ENCODE measurements around the gene GATAD2A.
"Not testable (repeated sequence)": the region's sequence is repeated elsewhere in the genome, so short reads cannot be mapped to it uniquely, and the experiment has no call there.

GATAD2A gene

DNA sequence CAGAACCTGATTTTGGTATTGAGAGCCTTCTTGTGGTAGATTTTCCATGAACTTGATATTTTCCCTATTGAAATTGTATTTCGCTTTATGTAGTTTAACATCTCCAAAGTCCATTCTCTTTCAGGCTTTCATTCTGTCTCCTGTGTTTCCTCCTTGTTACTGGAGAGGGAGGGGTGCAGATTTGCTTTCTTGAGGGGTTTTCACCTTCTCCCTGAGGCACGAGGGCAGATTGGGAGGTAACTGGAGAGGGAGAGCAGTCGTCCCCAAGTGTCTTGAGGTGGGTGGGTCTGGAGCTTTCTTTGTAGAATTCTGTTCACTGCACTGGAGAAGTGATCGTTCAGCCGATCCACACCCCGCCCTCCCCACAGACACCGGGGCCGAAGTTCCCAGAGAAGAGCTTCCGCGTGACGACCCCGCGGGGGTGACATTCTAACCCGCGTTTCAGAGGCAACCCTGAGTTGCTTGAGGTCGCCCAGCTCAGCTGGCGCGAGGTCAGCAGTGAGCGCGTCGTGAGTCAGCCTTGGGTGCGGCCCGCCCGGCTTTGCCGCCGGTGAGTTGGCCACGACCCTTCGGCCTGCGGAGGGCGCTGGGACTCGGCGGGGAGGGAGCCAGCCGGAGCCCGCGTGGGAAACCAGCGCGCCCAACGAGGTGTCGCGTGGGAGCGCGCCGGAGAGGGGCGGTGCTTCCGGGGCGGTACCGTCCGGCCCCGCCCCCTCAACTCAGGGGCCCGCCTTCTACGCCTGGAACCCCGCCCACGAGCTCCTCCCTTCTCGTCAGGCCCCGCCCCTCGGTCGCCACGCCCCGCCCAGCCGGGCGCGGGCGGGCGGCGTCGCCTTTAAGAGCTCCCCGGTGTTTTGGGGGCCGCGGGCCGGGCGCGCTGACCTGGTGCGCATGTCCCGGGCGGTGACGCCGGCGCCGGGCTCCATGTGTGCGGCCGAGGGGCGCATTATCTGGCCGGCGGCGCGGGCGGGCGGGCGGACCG, at the start of gene GATAD2A:
TSS of gene GATAD2A (plus strand) at position 797 of the 982 bp plus-strand sequence. CDS start 59,671 bp downstream, outside the sequence.
- DNase-seq, result peak; percentile 96

GRCh38 chr19:19356500-19356899, 49.0 kb upstream of the GATAD2A start:
- DNase-seq, result no peak

DNA sequence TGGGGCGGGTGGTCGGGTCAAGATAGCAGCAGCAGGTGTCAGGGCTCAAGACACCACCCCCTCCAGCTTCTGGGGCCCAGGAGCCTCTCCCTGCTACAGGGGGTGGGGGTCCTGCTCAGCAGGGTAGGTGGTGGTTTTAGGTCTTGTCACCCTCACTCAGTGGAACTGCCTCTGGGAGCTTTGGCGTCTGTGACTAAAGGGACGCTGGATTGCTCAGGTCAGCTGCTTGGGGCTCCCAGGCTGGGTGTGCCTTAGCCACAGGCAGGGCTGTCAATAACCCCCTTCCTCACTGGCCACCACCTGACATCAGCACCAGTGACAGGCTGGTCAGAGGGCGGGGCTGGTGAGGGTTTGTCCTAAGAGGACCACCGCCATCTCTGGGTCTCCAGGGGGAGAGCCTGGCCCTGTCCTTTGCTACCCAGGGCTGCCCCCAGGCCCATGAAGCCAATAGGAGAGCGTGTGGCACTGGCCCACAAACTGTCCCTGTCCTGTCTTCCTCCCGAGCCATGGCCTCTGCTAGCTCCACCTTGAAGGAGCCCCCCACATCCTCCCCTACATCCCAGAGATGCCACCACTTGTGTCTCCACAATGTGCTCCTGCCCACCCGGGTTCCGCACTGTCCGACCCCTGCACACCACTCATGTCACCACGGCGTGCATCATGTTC, 48.4 kb upstream of the GATAD2A start:
- DNase-seq, result no peak

- DNase-seq, result peak; percentile 88
Observed at GRCh38 chr19:19361075-19361594, 44.3 kb upstream of the GATAD2A start.

GRCh38 chr19:19362075-19362474, 43.4 kb upstream of the GATAD2A start:
- DNase-seq, result no peak

- peak; percentile 97 for DNase-seq
Observed at GRCh38 chr19:19366434-19367396, 38.8 kb upstream of the GATAD2A start.

DNA sequence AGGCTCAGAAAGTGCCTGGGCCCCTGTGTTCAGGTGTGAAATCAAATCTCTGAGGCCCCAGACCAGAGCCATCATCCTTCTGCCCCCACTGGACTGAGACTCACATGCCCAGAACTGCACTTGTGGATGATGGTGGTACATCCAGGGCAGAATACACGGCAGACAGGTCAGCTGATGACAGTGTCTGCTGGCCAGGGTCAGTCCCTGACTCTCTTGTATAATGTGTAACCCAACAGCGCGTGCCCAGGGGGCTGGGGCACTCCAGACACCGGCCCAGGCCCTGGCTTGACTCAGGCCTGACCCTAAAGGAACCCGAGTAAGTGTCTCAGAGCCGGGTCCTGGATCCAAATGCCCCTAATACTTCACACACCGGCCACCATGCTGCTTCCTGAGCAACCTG, 37.4 kb upstream of the GATAD2A start:
- no peak for DNase-seq

GRCh38 chr19:19371059-19371458, 34.4 kb upstream of the GATAD2A start:
- peak; percentile 68 for DNase-seq

GRCh38 chr19:19372656-19373416, 32.6 kb upstream of the GATAD2A start:
- peak; percentile 75 for DNase-seq

DNA sequence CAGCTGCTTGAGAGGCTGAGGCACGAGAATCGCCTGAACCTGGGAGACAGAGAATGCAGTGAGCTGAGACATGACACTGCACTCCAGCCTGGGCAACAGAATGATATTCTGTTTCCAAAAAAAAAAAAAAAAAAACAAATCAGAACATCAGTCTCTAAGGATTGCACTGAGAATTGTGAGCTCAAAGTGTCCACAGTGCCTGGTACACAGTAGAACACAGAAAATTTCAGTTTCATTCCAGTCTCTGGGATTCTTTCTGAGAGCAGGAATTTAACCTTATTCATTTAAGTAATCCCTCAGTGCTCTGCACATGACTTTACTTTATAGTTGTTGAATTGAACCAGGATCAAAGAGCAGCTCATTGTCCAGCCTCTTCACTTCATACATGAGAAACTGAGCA, 25.9 kb upstream of the GATAD2A start:
- DNase-seq, result no peak

GRCh38 chr19:19380316-19380715, 25.2 kb upstream of the GATAD2A start:
- not testable (repeated sequence) for DNase-seq

DNA sequence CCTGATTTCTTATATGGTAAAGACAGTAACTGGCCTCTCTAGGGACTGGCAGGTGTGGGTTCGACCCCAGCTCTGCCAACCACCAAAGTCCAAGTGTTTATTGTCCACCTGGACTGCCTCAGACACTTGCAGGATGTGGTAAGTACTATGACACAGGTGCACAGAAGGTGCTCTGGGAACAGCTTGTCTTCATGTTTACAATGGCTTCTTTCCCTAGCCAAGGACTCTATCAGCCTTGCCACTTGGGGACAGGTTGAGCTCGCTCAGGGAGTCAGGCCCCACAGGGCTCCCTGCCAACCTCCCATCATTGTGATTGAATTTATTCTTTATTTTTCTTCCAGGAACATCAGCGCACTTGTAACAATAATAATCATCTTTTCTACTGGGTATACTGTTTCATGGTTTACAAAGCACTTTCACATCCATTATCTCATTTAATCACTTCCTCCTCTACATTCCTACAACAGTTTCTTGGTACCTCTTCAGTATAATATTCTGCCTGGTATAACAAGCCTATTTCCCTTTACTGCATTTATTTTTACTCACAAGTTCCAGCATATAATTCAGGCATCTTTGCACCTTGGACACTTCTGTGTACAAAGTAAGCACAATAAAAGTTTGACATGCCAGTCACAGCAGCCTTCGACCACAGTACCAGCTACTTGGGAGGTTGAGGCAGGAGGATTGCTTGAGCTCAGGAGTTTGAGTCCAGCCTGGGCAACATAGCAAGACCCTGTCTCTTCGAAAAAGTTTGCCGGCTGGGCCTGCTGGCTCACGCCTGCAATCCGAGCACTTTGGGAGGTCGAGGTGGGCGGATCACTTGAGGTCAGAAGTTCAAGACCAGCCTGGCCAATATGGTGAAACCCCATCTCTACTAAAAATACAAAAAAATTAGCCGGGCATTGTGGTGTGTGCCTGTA, 24.2 kb upstream of the GATAD2A start:
- no peak for DNase-seq

DNA sequence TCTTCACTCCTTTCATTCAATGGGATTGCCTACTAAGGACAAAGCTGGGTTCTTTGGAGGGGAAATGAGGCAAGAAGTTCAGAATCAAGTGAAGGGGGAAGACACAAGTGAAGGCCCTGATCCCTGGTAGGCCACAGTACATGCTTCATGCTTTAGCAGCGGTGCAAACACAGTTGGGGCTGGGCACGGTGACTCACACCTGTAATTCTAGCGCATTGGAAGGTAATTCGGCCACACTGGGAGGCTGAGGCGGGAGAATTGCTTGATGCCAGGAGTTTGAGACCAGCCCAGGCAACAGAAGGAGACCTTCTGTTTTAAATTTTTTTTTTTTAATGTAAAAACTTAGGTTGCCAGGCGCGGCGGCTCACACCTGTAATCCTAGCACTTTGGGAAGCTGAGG, 23.4 kb upstream of the GATAD2A start:
- DNase-seq, result no peak

GRCh38 chr19:19384486-19384885, 21.0 kb upstream of the GATAD2A start:
- no peak for DNase-seq

GRCh38 chr19:19385131-19385895, 20.2 kb upstream of the GATAD2A start:
- peak; percentile 100 for DNase-seq

GRCh38 chr19:19385896-19386869, 19.3 kb upstream of the GATAD2A start:
- peak; percentile 88 for DNase-seq

DNA sequence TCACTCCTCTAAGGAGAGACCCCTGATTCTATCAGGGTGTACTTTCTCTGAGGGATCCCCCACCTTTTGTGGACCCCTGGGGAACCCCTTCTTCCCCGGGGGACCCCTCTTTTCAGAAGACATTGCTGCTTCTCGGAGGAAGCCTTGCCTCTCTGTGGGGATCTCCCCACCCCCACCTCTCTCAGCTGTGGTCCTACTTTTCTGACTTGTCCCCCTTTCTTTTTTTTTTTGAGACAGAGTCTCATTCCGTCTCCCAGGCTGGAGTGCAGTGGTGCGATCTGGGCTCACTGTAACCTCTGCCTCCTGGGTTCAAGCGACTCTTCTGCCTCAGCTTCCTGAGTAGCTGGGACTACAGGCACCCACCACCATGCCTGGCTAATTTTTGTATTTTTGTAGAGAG, 18.4 kb upstream of the GATAD2A start:
- no peak for DNase-seq
